CD1c-positive myeloid dendritic cell (primary cell): ENCODE results near the gene PRSS36.
"Not testable (repeated sequence)": the region's sequence is repeated elsewhere in the genome, so short reads cannot be mapped to it uniquely, and the experiment has no call there.

Source experiments
- DNase-seq: peaks from one replicate; pipeline ENCODE4 v3.0.0-alpha.2; 2016; ENCODE audit errors: extremely low spot score

PRSS36 gene

DNA sequence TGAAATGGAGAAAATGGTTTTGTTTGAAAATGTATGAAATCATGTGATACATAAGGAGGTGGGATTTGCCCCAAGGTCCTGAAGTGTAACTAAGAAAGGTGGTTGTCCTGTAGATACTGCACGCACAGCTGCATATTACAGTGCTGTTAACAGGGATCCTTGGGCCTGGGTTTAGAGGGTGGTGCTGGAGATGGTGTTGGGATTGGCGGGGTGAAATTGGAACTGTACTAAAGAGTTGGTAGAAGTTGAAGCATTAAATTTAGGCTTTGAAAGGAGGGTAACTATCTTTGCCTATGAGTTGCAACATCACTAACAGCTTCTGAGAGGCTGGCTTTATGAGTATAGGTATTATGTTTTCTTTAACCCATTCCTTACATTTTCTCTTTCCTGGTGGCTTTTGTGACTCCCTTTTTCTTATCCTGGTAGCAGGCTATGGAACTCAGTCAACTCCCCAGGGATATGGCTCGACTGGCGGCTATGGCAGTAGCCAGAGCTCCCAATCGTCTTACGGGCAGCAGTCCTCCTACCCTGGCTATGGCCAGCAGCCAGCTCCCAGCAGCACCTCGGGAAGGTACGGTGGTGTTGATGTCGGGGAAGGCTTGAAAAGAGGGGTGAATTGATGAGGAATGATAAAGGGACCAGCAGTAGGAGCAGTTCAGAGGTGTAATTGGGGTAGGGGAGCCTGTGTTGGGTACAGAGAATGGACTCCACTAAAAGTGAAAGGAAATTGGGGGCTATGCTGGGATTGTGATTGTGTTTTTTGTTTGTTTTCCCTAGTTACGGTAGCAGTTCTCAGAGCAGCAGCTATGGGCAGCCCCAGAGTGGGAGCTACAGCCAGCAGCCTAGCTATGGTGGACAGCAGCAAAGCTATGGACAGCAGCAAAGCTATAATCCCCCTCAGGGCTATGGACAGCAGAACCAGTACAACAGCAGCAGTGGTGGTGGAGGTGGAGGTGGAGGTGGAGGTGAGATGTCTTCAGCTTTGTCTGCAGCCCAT, 33.9 kb upstream of the PRSS36 start:
- DNase-seq, result no peak

DNA sequence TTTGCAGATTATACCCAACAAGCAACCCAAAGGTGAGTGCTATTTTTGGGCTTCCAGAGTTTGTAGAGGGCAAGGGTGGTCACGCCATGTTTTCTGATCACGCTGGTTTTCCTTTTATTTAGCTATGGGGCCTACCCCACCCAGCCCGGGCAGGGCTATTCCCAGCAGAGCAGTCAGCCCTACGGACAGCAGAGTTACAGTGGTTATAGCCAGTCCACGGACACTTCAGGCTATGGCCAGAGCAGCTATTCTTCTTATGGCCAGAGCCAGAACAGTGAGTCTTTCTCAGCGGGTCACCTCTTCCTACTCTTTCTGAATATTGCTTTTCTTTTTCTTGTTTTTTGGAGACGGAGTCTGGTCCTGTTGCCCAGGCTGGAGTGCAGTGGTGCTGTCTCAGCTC, 32.5 kb upstream of the PRSS36 start:
- no peak for DNase-seq

DNA sequence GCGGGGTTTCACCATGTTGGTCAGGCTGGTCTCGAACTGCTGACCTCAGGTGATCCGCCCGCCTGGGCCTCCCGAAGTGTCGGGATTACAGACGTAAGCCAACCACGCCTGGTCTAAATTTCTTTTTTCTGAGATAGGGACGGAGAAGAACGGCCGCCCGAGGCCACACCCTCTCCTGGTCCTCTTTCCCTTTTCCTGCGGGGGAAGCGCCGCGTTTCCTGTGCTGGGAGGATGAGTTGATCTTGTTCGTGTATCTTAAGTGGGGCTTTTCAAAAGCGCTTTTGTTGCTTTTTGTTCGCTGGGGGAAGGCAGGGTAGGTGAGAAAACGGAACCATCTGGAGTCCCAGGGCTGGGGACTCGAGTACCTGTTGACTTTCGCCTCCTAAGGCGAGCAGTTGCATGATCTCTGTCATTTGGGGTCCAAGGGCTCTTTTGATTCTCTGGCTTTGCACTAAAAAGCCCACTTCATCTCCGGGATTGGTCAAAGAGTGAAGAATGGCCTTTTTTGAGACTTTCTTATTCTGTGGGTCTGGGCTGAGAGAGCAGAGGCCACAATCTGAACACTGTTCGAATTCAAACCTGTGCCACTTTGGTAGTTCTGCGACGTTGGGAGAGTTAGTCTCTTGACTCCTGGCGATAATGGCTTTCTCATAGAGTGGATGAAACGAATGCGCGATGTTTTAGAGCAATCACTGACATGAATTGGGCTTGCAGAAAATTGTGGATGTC, 31.4 kb upstream of the PRSS36 start:
- DNase-seq, result peak; percentile 79

DNA sequence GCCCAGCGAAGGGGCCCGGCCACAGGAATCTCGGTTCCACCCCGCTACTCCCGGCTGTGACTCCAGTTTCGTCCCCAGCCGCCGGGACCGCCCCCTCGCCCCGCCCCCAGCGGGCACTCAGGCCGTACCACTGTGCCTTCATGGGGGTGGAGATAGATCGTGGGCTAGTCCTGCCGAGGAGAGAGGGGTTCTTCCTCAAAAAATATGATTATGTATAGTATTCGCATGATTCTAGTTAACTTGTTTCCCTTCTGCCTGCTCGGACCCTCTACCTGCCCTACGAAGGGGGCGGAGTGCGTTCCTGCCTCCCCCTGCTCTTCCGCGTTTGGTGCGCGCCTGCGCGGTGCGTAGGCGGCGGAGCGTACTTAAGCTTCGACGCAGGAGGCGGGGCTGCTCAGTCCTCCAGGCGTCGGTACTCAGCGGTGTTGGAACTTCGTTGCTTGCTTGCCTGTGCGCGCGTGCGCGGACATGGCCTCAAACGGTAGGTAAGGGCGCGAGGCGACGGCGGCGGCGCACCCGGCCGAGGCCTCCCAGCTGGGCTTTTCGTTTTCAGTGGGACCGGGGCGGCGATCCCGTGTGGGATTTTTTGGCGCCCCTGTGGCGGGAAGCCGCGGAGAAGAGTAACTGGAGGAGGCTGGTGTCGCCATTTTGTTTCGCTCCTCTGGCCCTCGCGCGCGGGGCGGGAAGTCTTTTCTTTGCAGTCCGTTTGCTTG, 30.0 kb upstream of the PRSS36 start, which contains the start of gene FUS:
FUS (plus strand) TSS at position 393 of the 713 bp plus-strand sequence; CDS start at position 469, 76 bp downstream.
- DNase-seq, result peak; percentile 96

DNA sequence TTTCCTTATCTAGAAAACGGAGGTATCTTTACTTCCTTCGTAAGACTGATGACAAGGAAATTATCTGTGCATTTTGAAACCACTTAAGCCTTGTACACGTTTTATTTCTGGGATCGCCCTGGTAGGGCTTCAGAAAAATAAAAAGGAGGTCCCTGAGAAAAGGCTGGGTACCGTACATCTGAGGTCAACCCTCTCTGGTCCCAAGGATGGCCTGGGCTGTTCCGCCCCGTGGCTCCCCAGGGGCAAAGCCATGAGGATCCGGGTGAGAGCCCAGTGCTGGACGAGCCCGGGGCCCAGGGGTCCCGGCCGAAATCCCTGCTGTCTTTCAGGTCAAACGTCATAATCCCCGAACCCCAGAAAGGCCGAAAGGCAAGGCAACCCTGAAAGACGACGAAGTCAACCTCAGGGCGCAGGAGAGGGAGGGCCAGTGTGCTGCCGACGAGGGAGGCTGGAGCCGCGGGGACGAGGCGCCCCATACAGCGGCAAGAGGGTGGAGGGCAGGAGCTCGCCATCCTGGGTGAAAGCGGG, 29.4 kb upstream of the PRSS36 start:
- DNase-seq, result no peak

DNA sequence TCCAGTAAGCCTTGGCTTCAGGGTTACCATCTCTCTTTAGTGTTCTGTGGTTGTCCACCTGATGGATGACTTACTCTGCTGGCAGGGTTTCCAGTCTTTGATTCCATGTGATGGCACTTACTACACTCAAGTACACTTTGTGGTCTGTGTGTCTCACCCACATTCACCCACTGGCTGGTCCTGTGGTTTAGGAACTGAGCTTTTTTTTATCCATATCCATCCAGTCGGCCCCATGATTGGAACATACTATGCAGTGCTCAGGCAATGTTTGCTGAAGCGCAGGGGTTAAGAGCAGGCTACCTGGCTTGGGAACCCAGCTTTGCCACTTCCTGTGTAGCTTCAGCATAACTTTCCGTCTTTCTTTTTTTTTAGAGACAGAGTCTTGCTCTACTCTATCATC, 27.3 kb upstream of the PRSS36 start:
- peak; percentile 77 for DNase-seq

DNA sequence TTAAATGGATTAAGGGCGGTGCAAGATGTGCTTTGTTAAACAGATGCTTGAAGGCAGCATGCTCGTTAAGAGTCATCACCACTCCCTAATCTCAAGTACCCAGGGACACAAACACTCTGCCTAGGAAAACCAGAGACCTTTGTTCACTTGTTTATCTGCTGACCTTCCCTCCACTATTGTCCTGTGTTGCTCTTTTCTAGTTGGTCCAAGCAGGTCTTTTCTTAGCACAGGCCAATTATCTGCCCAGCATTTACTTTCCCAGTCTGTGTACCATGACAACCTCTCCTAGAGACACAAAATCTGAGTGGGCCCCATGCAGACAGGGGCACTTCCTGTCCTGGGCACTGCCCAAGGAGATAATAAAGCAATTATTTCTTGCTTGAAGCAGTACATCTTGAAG, 20.2 kb upstream of the PRSS36 start:
- not testable (repeated sequence) for DNase-seq

DNA sequence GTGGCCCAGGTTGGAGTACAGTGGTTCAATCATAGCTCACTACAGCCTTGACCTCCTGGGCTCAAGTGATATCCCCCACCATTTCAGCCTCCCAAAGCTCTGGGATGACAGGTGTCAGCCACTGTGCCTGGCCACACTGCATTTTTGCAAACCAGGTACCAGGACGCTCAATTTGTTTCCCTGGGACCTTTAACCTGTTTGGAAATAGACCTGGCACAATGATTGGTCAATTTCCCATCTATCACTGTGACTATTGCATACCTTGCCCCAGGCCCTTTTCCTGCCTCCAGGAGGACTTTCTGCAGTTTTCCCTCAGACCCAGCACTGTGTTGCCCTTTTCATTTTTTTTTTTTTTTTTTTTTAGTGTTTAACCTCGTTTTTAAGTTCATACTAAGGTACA, 19.0 kb upstream of the PRSS36 start:
- no peak for DNase-seq

DNA sequence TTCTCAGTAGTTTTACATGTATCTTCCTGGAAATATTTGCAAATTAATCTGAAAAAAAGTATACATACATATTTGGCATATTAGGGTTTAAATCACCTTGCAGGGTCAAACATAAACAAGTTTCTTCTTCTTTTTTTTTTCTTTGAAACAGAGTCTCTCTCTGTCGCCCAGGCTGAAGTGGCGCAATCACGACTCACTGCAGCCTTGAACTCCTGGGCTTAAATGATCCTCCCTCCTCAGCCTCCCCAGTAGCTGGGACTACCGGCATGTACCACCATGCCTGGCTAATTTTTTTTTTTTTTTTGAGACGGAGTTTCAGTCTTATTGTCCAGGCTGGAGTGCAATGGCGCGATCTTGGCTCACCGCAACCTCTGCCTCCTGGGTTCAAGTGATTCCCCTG, 17.4 kb upstream of the PRSS36 start:
- no peak for DNase-seq

DNA sequence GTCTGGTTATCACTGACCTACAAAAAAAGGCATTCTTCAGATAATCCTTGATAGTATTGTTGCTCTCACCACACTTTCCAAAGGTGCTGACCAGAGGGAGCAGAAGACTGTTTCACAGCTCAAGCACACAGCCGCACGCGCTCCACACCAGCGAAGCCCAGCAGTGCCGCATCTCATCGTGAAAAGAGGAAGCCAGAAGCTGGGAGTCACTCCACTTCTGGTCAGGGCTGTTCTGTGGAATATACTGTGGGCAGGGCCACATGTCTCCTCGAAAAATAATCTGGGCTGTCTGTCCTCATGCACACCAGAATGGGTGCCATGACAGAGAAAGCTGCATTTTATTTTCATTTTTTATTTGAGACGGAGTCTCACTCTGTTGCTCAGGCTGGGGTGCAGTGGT, 7.3 kb upstream of the PRSS36 start:
- peak; percentile 84 for DNase-seq

DNA sequence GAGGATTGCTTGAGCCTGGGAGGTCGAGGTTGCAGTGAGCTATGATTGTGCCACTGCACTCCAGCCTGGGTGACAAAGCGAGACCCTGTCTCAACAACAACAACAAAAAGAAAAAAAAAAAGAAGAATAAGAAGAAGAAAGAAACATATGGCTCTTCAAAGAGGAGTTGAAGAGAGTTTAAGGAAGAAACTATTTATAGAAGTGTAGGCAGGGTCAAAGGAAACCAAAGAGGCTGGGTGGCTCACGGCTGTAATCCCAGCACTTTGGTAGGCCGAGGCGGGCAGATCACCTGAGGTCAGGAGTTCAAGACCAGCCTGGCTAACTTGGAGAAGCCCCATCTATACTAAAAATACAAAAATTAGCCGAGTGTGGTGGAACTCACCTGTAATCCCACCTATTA, 1.1 kb upstream of the PRSS36 start:
- peak; percentile 22 for DNase-seq

DNA sequence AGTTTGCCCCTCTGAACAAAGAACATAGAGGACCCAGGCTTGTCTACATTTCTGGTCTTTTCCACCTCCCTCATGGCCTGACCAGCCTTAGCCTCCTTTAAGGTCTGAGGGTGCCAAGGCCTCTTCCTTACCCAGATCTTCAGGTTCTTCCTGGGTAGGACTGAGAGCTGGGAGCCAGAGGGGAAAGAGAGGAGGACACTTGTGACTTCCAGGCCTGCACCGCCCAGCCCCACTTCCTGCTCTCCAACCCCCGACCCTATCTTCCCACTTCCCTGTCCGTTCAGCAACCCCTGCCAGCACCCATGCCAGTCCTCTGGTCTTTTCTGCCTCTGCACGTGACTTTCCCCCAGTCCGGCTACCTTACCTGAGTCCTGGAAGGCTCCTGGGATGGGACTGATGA, 534 bp downstream of the PRSS36 start:
- DNase-seq, result peak; percentile 39

DNA sequence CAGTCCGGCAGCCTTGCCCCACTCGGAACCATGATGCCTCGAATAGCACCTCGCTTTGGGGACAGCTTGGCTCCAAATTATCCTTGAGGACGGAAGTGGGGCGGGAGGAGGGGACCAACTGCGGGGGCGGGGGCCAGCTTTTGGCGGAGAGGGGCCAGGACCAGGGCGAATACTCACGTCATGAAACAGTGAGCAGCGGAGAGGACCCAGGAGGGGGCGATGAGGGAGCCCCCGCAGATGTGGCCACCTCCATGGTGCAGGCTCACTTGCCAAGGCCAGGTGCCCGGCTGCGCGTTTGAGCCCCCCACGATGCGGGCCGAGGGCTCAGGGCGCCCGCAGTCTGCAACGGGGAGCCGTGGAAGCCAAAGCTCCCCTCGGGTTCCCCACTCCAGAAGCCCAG, 970 bp downstream of the PRSS36 start:
- no peak for DNase-seq

DNA sequence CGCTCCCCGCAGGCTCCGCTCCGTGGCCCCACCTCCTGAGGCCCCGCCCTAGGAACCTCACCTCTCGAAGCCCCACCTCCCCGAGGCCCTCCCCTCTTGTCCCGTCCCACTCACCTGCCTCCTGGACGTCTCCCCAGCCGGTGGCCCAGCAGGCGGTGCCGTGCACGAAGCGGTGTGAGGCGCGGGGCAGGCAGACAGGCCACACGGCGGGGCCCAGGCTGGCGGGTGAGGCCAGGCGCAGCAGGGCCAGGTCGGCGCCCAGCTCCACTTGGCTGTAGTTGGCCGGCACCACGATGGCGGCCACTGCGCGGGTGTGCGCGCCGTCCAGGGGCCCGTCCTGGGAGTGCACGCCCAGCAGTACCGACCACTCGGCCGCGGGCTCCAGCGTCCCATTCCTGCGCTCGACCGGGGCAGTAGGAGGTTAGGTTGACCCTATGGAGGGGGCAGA, 1.6 kb downstream of the PRSS36 start:
- DNase-seq, result no peak

DNA sequence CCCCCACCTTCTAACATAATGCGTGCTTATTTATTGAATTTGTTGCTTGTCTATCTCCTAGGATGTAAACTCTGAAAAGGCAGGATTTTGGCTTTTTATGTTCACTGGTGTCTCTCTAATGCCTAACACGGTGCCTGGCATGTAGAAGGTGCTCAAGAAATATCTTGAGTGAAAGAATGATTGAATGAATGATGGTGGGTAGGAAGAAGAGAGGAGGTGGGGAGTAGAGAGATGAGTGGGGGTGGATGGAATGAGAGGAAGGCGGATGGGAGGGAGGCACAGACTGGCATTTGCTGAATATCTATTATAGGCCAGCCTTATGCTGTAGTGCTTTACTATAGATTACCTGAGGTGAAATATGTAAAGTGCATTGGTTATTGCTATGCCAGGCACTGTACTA, 2.3 kb downstream of the PRSS36 start:
- no peak for DNase-seq

DNA sequence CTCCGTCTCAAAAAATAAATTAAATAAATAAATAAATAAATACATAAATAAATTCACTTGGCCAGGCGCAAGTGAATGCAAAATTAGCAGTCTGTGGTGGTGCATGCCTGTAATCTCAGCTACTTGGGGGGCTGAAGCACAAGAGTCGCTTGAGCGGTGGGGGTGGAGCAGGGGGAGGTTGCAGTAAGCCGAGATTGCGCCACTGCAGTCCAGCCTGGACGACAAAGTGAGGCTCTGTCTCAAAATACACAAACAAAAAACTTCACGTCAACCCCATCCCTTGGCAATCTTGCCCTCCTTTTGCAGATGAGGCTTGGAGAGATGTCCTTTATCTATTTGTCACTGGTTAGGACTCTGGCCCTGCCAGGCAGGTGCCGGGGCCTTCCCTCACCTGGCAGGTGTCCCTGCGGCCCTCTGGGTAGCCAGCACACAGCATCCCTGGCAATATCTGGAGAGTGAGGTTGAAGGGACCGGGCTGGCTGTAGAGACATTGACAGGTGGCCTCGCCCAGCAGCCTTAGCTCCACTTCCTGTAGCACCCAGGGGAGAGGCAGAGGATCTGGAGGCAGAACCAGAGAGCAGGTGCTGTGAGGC, 4.4 kb downstream of the PRSS36 start:
- no peak for DNase-seq

DNA sequence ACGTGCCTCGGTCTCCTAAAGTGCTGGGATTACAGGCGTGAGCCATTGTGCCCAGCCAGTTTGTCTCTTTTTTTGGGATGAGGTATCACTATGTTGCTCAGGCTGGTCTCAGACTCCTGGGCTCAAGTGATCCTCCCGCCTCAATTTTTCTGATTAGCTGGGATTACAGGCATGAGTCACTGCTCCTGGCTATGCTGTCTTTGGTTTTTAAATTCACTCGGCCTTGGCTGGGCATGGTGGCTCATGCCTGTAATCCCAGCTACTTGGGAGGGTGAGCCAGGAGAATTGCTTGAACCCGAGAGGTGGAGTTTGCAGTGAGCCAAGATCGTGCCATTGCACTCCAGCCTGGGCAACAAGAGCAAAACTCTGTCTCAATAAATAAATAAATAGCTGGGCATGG, 5.4 kb downstream of the PRSS36 start:
- DNase-seq, result not testable (repeated sequence)

DNA sequence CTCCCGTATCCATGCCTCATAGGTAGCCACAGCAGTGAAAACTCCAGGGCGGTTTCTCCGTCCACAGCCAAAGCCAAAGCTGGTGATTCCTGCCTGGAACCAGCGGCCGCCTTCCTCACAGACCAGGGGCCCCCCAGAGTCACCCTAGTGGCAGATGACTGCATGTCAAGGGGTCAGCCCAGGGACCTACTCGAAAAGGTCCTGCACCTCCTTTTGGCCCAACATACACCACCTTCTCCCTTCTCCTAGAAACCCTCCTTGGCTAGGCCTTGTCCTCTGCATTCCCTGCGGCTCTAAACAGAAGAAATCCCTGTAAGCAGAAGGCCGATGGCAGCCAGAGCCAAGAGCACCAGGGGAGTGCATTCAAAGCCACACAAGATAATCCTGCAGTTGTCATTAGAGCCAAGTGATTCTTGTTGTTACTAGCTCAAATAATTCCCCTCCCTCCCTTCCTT, 6.1 kb downstream of the PRSS36 start:
- no peak for DNase-seq

DNA sequence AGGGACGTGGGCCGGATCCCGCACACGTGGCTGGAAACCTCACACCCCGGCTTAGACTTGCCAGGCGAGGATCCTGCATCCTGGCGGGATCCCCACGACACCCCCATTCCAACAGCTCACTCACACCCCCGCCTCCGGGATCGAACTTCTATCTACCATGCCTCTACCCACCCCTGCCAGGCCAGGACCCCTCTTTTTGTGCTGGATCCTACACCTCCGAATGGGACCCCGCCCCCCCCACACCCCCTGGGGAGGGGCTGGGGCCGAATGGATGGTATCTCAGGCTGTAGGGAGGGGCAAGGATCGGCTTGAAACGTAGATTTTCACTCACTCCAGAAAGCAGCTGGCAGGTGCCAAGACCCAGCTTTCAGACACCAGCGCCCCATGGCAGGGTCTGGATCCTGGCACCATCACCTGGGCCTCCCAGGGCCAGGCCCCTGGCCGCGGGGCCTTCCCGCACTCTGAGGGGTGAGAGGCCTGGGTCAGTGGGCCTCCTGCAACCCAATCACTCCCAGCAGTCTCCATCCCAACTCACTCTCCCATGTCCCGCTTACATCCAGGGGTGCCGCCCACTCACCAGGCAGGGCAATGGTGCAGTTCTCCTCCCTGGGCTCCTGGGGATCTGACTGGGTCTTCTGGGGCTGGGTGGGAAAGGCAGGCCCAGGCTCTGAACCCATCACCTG, 6.7 kb downstream of the PRSS36 start:
- DNase-seq, result no peak

DNA sequence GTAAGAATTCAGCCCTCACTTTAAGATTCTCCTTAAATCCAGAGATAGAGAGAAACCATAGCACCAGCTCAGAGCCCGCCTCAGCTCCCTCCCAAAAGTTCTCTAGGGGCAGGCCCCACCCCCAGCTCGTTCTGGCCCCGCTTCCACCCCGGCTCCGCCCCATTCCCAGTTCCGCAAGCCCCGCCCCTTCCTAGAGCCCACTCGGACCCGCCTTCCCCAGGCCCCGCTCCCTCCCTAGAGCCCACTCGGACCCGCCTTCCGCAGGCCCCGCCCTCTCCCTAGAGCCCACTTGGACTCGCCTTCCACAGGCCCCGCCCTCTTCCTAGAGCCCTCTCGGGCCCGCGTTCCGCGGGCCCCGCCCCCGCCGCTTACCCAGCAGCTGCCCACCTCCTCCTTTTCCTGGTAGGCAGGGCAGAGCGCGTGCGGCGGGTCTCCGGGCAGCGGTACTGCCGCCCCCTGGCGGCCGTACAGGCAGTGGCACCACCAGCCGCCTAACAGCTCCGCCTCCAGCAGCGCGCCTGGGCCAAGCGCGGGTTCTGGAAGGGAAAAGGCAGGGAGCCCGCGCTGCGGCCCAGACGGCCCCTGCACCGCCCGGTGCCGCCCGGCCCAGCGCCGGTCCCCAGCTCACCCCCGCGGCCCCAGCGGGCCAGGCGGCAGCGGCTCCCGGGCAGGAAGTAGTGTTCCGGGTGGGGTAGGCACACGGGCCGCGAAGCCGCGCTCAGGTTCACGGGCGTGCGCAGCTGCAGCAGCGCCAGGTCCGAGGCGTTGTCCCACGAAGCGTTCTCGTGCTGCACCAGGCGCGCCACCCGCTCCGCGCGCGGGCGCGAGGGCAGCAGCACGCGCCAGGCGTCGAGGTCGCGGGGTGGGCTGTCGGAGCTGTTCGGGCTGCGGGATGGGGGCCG, 7.5 kb downstream of the PRSS36 start:
- peak; percentile 98 for DNase-seq
